HG02571 (cell line): ENCODE results near the gene SPINK4.

Experiments used
- ATAC-seq: cut with Tn5 transposase; IDR thresholded peaks from one replicate; pipeline ENCODE4 v1.9.1; 2021; ENCODE audit warnings: mild to moderate bottlenecking, moderate library complexity; ENCODE audit not compliant: unreplicated experiment

Gene SPINK4, protein sequence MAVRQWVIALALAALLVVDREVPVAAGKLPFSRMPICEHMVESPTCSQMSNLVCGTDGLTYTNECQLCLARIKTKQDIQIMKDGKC

DNA sequence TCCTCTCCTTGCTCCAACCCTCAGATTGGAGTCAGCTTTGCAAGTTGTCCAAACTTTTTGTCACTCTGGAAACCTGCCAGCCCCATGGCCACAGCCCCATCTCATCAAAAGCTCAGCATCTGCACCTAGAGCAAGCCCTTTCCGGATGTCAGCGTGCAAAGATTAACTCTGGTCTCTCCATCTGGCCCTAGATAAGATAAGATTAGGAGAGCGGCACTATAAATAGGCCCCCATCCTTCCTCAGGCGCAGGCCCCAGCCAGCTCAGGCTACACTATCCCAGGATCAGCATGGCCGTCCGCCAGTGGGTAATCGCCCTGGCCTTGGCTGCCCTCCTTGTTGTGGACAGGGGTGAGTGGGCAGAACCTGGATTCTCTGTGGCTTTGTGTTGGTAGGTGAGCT is at the start of gene SPINK4:
Gene SPINK4 (plus strand): TSS at position 247 of the 400 bp plus-strand sequence. CDS start 42 bp downstream, at position 289.
- no peak for ATAC-seq

DNA sequence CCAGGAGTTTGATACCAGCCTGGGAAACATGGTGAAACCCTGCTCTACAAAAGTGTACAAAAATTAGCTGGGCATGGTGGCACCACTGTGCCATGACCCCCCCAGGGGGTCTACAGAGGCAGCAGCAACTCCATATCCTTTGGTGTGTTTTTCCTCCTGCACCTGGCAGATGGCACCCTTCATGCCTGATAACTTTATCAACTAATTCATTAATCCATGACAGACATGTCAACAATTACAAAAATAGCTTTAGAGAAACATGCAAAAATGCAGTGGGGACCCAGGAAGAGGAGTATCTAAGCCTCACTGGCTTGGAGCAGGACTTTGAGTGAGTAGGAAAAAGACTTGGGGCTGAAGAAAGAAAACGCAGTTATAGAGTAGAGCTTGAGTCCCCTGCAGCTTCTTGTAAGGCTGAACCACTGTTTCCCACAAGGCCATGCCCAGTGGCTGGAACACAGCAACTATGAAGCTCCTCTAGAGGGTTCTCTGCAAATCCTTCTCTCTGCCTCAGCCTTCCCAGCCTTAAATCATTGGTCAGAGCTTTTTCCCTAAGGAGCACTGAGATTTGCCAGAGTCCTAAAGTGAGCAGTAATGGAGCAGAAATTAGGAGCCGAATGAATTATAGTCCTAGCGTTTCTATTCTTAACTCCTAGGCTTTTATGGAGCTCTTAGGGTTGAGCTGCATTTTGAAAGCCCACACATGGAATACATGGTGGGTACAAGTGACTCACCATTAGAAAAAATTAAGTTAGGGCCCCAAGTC is 47.3 kb upstream of the SPINK4 start:
- ATAC-seq: no peak

DNA sequence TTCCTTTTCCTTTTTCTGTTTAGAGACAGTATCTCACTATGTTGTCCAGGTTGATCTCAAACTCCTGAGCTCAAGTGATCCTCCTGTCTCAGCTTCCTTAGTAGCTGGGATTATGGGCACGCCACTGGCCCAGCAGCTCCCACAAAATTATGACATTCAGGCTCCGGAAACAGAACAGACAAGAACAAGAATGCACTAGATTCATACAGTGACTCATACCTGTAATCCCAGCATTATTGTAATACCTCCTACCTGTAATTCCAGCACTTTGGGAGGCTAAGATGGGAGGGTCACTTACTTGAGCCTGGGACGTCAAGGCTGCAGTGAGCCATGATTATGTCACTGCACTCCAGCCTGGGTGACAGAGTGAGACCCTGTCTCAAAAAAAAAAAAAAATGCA is 46.1 kb upstream of the SPINK4 start:
- ATAC-seq: no peak

DNA sequence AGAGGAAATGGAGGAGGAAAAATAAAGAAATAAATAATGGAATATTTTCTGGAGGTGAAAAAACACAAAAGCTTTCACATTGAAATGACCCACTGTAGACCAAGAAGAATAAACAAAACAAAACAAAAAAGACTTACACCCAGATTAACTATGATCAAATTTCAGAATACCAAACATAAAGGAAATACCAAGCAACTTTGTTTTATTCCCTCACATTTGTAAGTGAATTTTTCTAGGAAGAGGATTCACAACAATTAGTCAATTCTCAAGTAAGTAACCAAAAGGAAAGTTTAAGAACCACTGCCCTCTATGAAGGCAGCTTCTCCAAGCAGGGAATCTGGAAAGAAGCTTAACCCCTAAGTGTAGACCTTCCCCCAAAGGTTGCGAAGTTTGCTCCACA is 43.2 kb upstream of the SPINK4 start:
- ATAC-seq: no peak

DNA sequence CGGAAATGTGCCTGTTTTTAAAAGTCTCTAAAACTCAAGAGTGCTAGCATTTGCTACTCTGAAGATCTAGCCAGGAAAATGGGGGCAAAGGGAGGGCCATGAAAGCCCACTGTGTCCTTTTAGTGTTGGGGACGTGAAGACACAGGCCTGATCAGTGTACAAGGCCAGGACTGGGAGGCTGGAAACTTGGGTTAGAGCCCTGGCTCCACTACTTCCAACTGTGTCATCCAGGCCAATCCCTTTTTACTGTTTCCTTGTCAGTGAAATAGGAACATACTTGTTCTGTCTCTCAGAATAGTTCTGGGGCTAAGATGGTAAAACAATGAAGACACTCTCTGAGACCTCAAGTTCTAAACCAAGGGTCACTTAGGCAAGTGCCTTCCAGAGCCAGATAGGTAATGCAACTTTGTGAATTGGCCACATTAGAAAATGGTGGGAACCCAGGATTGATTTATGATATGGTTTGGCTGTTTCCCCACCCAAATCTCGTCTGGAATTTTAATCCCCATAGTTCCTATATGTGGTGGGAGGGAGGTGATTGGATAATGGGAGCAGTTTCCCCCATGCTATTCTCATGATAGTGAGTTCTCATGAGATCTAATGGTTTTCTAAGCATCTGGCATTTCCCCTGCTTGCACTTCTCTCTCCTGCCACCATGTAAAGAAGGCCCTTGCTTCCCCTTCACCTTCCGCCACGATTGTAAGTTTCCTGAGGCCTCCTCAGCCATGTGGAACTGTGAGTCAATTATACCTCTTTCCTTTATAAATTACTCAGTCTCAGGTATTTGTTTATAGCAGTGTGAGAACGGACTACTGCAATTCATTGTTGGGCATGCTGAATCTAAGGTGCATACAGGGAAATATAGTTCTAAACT is 42.5 kb upstream of the SPINK4 start:
- ATAC-seq: no peak

DNA sequence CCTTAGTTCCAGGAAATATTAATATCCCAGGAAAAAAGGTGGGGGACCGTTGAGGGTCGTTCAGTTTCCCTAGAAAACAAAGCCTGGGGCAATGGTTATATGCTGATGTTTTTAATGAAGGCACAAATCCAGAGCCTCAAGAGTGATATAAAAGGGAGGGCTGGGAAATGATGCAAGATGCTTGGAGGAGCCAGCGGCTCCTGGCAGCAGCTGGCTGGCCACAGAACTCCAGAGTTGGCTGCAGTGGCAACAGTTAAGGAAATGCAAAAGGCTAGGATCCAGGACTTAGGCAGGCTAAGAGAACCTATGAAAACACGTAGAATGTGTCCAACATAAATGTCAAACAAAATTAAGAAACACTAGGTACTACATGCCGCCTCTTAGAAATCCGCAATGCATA is 41.8 kb upstream of the SPINK4 start:
- no peak for ATAC-seq

DNA sequence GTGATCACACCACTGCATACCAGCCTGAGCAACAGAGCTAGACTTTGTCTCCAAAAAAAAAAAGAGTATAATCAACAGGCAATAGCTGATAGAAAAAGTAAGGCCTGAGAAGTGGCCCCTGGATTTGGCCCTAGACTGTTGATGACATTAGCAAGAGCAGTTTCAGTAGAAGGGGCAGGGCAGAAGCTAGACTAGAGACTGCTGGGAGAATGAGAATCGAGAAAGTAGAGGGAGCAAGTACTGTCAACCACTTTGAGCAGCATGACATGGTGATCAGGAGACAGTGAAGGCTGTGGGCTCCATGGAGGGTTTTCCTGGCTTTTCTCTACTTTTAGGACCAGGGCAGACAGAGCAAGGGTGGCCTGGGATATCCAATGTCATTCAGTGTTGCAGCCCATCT is 37.9 kb upstream of the SPINK4 start:
- ATAC-seq: peak; percentile 60

DNA sequence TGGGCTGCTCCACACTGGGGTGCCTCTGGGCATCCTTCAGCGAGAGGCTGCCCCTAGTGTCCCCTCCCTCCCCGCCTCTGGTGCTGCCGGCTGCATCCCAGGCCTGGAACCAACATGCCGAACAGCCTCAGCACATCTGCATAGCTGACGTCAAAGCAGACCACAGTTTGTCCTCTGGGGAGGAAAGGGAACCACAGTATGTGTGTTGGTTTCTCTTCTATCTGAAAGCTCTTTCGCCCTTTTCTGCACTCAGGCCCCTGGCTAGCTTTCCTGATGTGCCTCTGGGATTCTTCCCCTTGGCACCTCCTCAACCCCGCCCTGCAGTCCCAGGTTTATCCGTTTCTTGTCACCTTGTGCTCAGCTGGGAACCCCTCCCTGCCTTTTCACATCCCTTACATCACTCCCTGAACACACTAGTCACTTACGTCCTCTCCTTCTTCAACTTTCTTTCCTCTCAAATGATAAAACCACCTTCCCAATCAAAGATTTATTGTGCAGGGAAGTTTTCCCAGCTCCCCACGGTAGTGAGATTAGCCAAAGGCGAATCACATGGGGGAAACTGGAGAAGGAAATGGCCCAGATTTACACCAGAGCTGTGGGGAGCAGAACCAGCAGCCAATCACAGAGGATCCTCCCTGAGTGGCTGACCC is 37.3 kb upstream of the SPINK4 start:
- peak; percentile 99 for ATAC-seq

DNA sequence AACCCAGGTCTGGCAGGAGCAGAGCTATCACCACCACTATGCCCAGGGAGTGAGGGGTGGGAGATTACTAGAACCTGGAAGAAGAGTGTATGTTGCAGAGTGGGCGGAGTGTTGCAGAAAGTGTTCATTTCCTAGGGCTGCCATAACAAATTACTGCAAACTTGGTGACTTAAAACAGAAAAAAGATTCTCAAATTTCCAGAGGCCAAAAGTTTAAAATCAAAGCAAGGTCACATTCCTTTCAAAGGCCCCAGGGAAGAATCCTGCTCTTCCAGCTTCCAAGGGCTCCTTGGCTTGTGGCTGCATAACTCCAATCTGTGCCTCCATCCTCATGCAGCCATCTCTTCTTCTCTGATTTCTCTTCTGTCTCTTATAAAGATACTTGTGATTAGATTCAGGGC is 30.6 kb upstream of the SPINK4 start:
- no peak for ATAC-seq

DNA sequence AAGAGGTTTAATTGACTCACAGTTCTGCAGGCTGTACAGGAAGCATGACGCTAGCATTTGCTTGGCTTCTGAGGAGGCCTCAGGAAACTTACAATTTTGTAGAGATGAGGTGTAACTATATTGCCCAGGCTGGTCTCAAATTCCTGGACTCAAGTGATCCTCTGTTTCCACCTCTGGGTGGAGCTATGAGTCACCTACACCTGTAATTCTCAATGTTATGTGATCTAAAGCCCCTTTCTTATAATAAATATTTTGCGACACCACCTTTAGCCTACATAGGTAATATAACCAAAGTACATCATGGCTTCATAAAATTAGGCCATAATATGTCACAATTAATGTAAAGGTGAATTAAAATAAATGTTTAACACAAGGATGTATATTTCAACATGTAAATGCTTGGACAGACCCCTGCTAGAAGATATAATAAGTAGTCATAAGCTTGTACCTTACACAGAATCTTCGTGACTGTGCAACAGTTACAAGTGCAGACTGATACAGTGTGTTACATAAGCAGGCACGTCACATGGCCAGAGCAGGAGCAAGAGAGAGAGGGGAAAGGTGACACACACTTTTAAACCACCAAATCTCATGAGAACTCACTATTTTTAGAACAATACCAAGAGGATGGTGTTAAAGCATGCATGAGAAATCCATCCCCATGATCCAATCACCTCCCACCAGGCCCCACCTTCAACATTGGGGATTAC is 29.8 kb upstream of the SPINK4 start:
- ATAC-seq: no peak

DNA sequence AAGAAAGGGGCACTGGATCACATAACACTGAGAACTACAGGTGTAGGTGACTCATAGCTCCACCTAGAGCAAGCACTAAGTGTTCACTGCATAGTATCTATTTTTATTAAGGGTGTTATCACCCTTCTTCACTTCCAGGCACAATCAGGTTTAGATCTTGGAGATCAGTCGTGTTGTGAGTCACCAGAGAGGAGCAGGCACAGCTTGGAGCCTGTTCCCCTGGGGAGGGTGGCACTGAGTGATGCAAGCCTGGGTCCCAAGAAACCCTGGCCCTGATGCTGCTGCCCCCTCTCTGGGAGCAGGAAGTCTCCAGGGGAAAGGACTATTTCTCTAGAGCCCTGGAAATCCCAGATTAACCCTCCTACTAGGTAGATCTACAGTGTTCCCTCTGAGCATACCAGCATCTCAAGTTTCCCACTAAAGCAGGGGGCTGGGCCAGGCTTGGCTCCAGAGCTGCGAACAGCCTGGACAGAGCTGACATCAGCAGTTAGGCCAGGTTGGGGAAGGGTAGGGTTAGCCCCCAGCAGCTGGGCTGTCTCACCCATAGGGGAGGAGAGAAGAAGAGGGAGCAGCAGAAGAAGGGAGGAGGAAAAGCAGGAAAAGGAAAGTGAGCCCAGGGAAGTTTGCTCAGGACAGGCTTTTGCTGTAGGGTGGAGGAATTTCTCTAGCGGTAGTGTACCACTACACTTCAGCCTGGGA is 28.1 kb upstream of the SPINK4 start:
- ATAC-seq: no peak

DNA sequence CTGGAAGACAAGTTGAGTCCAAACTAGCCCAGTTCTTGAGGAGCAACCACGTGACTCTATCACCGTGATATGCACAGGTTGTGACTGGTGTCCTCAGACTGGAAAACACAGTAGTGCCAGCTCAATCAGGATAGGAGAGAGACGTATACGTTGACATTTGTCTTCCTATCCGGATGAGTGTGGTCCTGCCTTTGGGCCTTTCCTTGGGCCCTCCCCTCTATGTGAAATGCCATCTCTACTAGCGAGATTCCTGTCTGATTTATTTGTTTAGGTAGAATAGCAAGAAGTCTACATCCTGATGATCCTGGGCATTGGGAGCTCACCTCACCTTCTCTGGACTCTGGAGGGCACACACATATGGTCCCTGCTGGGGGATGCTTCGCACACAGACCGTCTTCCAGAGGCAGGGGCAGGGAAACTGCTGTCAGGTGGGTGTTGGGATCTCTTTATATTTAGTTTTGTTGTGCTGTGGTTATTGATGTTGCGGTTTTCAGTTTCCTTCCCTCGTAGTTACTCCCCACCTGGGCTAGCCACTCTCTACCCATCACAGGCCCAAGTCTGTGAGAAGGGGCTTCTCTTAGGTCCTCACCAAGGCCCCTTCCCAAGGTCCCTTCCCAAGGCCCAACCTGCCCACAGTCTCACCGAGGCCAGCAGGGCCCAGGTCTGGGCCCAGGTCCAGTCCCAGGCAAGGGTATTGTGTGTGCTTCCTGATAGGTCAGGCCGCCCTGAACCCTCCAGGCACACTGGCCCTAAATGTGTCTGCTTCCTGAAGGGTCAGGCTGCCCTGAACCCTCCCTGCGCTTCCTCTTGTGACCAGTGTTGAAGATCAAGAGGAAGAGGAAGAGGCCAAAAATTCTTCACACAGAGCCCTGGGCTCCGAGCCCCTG is 19.0 kb upstream of the SPINK4 start:
- ATAC-seq: no peak

DNA sequence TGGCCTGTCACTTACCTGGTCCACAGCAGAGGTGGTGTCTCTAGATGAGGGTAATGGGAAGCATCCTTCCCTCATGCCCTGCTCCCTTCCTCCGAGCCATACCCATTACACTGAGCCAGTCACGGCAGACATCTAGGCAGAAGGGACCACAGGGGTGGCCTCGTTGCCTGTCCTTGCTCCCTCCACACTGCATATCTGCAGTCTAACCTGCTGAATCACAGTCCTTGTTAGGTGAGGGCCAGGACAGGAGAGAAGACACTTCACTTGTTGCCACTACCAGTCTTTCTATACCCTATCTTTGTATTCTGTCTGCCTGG is 18.4 kb upstream of the SPINK4 start:
- ATAC-seq: no peak

DNA sequence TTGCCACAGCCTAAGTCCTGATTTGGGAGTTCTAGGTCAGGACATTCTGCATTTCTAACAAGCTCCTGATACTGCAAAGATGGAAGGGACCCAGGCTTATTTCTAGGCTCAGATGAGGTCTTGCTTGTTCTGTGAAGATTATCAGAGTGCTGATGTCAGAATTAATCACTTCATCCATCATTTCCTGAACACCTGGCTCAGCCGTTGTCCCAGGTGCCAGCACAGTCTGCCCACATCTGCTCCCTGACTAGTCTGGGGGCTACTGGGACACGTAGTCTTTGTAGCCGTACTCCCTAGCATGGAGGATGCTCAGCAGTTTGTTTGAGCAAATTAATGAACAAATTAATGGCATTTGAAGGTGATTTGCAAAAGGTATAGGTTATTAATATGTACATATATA is 17.9 kb upstream of the SPINK4 start:
- ATAC-seq: no peak

DNA sequence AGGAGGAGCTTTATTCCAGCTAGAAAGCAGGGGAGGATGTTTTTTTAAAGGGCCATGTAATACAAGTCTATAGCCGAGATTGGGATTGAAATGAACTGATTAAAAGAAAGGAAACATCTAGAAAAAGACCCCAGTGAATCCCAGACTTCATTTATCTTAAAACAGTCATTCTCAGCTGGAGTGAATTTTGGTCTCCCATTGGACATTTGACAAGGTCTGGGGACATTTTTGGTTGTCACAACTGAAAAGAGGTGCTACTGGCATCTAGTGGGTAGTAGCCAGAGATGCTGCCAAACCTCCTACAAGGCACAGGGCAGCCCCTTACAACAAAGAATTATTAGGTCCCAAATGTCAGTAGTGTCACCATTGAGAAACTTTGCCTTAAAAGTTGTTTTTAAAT is 16.3 kb upstream of the SPINK4 start:
- ATAC-seq: no peak

DNA sequence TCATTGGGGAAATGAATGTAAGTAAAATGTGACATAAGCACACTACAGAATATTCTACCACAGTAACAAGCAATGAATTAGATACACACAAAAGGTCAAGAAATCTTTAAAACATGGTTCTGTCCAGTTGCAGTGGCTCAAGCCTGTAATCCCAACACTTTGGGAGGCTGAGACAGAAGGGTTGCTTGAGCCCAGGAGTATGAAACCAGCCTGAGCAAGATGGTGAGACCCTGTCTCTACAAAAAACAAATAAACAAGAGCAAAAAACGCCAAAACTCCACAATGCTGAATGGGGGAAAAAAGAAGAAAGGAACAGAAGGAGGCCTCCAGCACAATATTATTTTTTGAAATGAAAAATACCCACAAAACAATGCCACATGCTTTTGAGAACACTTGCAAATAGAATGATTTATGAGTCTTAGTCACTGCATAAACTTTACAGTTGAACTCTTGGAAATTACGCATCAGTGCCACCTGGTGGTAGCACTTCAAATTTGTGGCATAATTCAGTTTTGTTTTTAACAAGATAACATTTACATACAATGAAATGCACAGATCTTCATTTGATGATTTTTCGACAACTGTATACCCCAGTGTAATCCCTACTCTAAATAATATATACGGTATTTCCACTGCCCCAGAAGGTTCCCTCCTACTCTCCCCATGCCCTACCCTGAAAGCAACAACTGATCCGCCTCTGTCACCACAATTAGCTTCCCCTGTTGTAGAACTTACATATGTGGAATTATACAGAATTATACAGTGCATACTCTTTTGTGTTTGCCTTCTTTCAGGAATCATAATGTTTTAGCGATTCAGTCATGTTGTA is 14.4 kb upstream of the SPINK4 start:
- ATAC-seq: no peak

DNA sequence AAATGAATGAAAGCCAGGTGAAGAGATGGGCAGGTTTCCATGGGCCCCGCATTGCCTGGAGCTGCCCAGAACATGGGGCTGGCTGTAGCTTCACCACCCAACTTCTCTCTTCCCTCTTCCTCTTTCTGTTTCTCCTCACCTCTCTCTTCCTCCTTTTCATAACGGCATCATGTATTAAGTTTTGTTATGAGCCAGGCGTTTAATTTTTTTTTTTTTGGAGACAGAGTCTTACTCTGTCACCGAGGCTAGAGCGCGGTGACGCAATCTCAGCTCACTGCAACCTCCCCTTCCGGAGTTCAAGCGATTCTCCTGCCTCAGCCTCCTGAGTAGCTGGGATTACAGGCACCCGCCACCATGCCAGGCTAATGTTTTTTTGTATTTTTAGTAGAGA is 13.0 kb upstream of the SPINK4 start:
- ATAC-seq: peak; percentile 53

DNA sequence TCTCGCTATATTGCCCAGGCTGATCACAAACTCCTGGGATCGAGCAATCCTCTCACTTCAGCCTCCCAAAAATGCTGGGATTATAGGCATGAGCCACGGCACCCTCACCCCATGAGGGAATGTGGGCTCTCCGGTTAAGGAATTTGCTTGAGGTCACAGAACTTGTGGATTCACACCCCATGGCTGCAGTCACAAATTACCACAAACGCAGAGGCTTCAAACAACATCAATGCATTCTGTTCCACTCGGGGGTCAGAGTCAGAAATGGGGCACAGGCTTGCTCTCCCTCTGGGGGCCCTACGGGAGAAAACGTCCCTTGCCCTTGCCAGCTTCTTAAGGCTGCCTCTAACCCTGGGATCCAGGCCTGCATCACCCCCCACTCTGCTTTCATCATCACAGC is 12.2 kb upstream of the SPINK4 start:
- ATAC-seq: no peak

DNA sequence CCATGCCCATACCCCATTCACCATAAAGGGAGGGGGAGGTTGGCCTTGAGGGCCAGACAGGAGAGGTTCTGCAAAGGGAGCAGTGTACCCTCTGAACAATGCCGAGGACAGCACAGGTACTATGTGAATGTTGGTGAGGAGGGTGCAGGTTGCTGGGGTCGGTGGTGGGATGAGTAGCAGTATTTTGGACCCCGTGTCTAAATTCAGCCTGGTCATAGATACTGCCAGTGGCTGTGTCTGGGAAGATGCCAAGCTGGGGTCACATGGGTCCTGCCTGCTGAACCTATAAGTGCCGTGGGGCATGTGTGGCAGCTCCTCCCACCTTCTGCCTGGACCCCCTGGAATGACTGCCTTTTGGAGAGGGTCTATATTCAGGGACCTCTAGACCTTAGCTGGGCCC is 11.4 kb upstream of the SPINK4 start:
- ATAC-seq: no peak
